D721Med (cell line): Measurements from ENCODE around the gene MDFI.

Experiments used
- DNase-seq: peaks from one replicate; pipeline ENCODE4 v3.0.0; 2011; ENCODE audit warnings: low spot score; ENCODE audit not compliant: insufficient read length
- FAIRE-seq: peaks from 2 replicates; lab custom pipeline; 2011; peaks lifted over from hg19 to GRCh38; lab: Jason Lieb, UNC
- CTCF ChIP-seq: IDR thresholded peaks from 2 replicates; pipeline ENCODE4 v1.5.1; 2012; ENCODE audit warnings: mild to moderate bottlenecking, control low read depth; ENCODE audit not compliant: insufficient read depth; ENCODE audit errors: missing control alignments

The MDFI gene

GRCh38 chr6:41649596-41649995 is 11.3 kb downstream of the MDFI start:
- no peak for DNase-seq
- TF ChIP-seq CTCF: no peak
- no peak for FAIRE-seq

GRCh38 chr6:41650120-41650519 is 11.9 kb downstream of the MDFI start:
- no peak for TF ChIP-seq CTCF
- DNase-seq (no peak), FAIRE-seq (no peak)

- FAIRE-seq (no peak), DNase-seq (no peak)
- TF ChIP-seq CTCF: no peak
Observed at GRCh38 chr6:41651246-41651961, 13.1 kb downstream of the MDFI start.

- DNase-seq (no peak), FAIRE-seq (no peak)
- no peak for TF ChIP-seq CTCF
Observed at GRCh38 chr6:41651962-41652657, 13.8 kb downstream of the MDFI start.

- FAIRE-seq (no peak), DNase-seq (no peak)
- TF ChIP-seq CTCF: no peak
Observed at GRCh38 chr6:41652866-41653652, 14.8 kb downstream of the MDFI start.

GRCh38 chr6:41653691-41654090 is 15.4 kb downstream of the MDFI start:
- DNase-seq: no peak
- FAIRE-seq: no peak
- TF ChIP-seq CTCF: no peak
